Activated T-cell treated with anti-CD3 and anti-CD28 coated beads, Interleukin-2, amount 50 U/mL, for 72 hours (primary cell): ENCODE measurements around the gene NBPF1. TPM values are rescaled to one million over a fixed set of nuclear protein-coding genes. Genes with fewer than 3 reads are reported as not detected.
"Not testable (repeated sequence)": the region's sequence is repeated elsewhere in the genome, so short reads cannot be mapped to it uniquely, and the experiment has no call there.

ENCODE experiments used
- ATAC-seq, 2 donors: fragments of 150-1000 bp; cut with Tn5 transposase; replicated peaks in 1 of 2; 2 replicates each; pipeline ENCODE4 v1.10.0; 2021; ENCODE audit warnings: moderate library complexity in 2 of 2, mild to moderate bottlenecking in 1 of 2
- DNase-seq, 2 donors: peaks; one replicate each; pipeline ENCODE4 v3.0.0; 2021 to 2022; ENCODE audit warnings: mixed read lengths in 1 of 2
- H3K27ac Mint-ChIP-seq: one replicate; pipeline ENCODE4 v1.8.0; 2022; ENCODE audit warnings: mild to moderate bottlenecking, moderate library complexity, mixed read lengths
- H3K27me3 Mint-ChIP-seq: one replicate; pipeline ENCODE4 v1.8.0; 2022; ENCODE audit warnings: low read depth, mixed read lengths
- H3K36me3 Mint-ChIP-seq, 2 donors: one replicate each; pipeline ENCODE4 v1.8.0; 2022; ENCODE audit warnings: mixed read lengths in 2 of 2, mild to moderate bottlenecking in 1 of 2; ENCODE audit not compliant: insufficient read depth in 2 of 2
- H3K4me1 Mint-ChIP-seq: one replicate; pipeline ENCODE4 v1.8.0; 2022; ENCODE audit warnings: low read depth, mixed read lengths
- H3K4me3 Mint-ChIP-seq, 2 donors: one replicate each; pipeline ENCODE4 v1.8.0; 2022; ENCODE audit warnings: mild to moderate bottlenecking in 2 of 2, mixed read lengths in 2 of 2, moderate library complexity in 2 of 2
- H3K9me3 Mint-ChIP-seq, 2 donors: one replicate each; pipeline ENCODE4 v1.8.0; 2022; ENCODE audit warnings: mixed read lengths in 2 of 2
- total RNA-seq, 2 donors: library from RNA; stranded (reverse); gene quantifications; one replicate each; pipeline ENCODE4 v1.2.3, GENCODE V29; 2022

NBPF1 gene
- total RNA-seq, 2 donors from 2014 or later: 14.7 to 17.6 TPM

- DNase-seq, H3K4me1 Mint-ChIP-seq, H3K9me3 Mint-ChIP-seq, H3K27ac Mint-ChIP-seq, H3K27me3 Mint-ChIP-seq, H3K4me3 Mint-ChIP-seq, H3K36me3 Mint-ChIP-seq: not testable (repeated sequence)
- ATAC-seq: peak in 1 of 2 donors; percentile 64
These were observed 10.9 kb downstream of the NBPF1 start for GRCh38 chr1:16602336-16603011.

GRCh38 chr1:16600855-16601786, 12.2 kb downstream of the NBPF1 start:
- H3K36me3 Mint-ChIP-seq, ATAC-seq, H3K27ac Mint-ChIP-seq, DNase-seq, H3K27me3 Mint-ChIP-seq, H3K9me3 Mint-ChIP-seq, H3K4me3 Mint-ChIP-seq, H3K4me1 Mint-ChIP-seq: not testable (repeated sequence)

- not testable (repeated sequence) for H3K27me3 Mint-ChIP-seq, H3K4me3 Mint-ChIP-seq, DNase-seq, ATAC-seq, H3K4me1 Mint-ChIP-seq, H3K9me3 Mint-ChIP-seq, H3K27ac Mint-ChIP-seq, H3K36me3 Mint-ChIP-seq
These were observed 14.0 kb downstream of the NBPF1 start for GRCh38 chr1:16599326-16599725.

- DNase-seq, H3K27ac Mint-ChIP-seq, H3K4me3 Mint-ChIP-seq, H3K9me3 Mint-ChIP-seq, H3K4me1 Mint-ChIP-seq, H3K36me3 Mint-ChIP-seq, ATAC-seq, H3K27me3 Mint-ChIP-seq: not testable (repeated sequence)
These were observed 18.1 kb downstream of the NBPF1 start for GRCh38 chr1:16595216-16595615.

GRCh38 chr1:16591845-16592244, 21.5 kb downstream of the NBPF1 start:
- not testable (repeated sequence) for H3K27ac Mint-ChIP-seq, H3K27me3 Mint-ChIP-seq, H3K9me3 Mint-ChIP-seq, H3K36me3 Mint-ChIP-seq, ATAC-seq, DNase-seq, H3K4me3 Mint-ChIP-seq, H3K4me1 Mint-ChIP-seq

- not testable (repeated sequence) for H3K36me3 Mint-ChIP-seq, H3K9me3 Mint-ChIP-seq, H3K4me3 Mint-ChIP-seq, H3K27ac Mint-ChIP-seq, H3K4me1 Mint-ChIP-seq, DNase-seq, H3K27me3 Mint-ChIP-seq, ATAC-seq
These were observed 25.3 kb downstream of the NBPF1 start for GRCh38 chr1:16588081-16588480.

GRCh38 chr1:16587639-16588038, 25.7 kb downstream of the NBPF1 start:
- not testable (repeated sequence) for DNase-seq, ATAC-seq, H3K36me3 Mint-ChIP-seq, H3K27ac Mint-ChIP-seq, H3K4me1 Mint-ChIP-seq, H3K9me3 Mint-ChIP-seq, H3K4me3 Mint-ChIP-seq, H3K27me3 Mint-ChIP-seq

GRCh38 chr1:16565324-16565723, 48.0 kb downstream of the NBPF1 start:
- not testable (repeated sequence) for H3K4me3 Mint-ChIP-seq, ATAC-seq, H3K4me1 Mint-ChIP-seq, H3K36me3 Mint-ChIP-seq, H3K27ac Mint-ChIP-seq, H3K27me3 Mint-ChIP-seq, H3K9me3 Mint-ChIP-seq, DNase-seq

GRCh38 chr1:16561035-16561434, 52.3 kb downstream of the NBPF1 start:
- not testable (repeated sequence) for H3K27me3 Mint-ChIP-seq, H3K4me3 Mint-ChIP-seq, H3K4me1 Mint-ChIP-seq, H3K27ac Mint-ChIP-seq, H3K36me3 Mint-ChIP-seq, ATAC-seq, H3K9me3 Mint-ChIP-seq, DNase-seq

GRCh38 chr1:16560498-16560897, 52.9 kb downstream of the NBPF1 start:
- H3K4me3 Mint-ChIP-seq, H3K27ac Mint-ChIP-seq, H3K27me3 Mint-ChIP-seq, H3K4me1 Mint-ChIP-seq, H3K36me3 Mint-ChIP-seq, H3K9me3 Mint-ChIP-seq, ATAC-seq, DNase-seq: not testable (repeated sequence)

GRCh38 chr1:16559688-16560087, 53.7 kb downstream of the NBPF1 start:
- not testable (repeated sequence) for H3K27me3 Mint-ChIP-seq, H3K36me3 Mint-ChIP-seq, H3K27ac Mint-ChIP-seq, ATAC-seq, H3K4me1 Mint-ChIP-seq, DNase-seq, H3K4me3 Mint-ChIP-seq, H3K9me3 Mint-ChIP-seq

GRCh38 chr1:16557034-16557433, 56.3 kb downstream of the NBPF1 start:
- not testable (repeated sequence) for H3K4me1 Mint-ChIP-seq, H3K36me3 Mint-ChIP-seq, H3K27ac Mint-ChIP-seq, H3K27me3 Mint-ChIP-seq, ATAC-seq, H3K4me3 Mint-ChIP-seq, H3K9me3 Mint-ChIP-seq, DNase-seq

GRCh38 chr1:16553244-16553643, 60.1 kb downstream of the NBPF1 start:
- not testable (repeated sequence) for H3K4me3 Mint-ChIP-seq, H3K27ac Mint-ChIP-seq, DNase-seq, H3K4me1 Mint-ChIP-seq, H3K27me3 Mint-ChIP-seq, H3K36me3 Mint-ChIP-seq, H3K9me3 Mint-ChIP-seq, ATAC-seq
